T follicular helper cell (primary cell): ENCODE results near the gene ELFN1.

Source experiments
- DNase-seq: peaks from one replicate; pipeline ENCODE4 v3.0.0-alpha.2; 2020; ENCODE audit warnings: low read depth

Gene ELFN1

GRCh38 chr7:1741751-1742554, 71.9 kb downstream of the ELFN1 start:
- no peak for DNase-seq

DNA sequence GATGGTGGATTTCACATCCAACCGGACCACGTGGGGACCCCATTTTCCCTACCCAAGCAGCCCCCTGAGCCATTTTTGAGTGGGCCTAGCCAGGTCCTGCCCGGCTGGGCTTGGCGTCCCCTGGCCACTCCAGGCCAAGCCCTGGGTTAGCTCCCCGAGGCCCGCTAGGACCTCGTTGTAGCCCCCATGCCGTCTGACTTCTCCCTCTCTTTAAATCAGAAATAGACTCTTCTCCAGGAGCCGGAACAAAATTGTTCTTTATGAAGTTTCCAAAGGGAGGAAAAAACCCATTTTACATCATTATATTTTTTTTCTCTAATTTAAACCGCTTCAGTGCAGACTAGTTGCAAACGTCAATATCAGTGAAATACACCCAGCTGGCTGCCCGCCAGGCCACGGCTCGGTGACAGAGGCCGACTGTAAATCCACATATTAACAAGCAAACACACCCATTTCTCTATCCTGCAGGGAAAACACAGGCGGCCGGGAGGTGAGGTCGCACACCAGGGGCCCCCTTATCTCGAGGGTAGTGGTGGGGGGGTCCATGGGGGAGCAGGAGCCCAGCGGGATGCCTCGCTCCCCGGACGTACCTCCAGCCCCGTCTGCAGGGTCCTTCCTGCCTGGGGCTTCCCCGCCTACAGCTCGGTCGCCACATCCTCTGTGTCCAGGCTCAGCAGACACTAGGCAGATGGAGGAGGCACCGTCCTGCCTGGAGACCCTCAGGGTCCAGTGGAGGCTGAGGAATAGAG, 72.7 kb downstream of the ELFN1 start:
- no peak for DNase-seq

- no peak for DNase-seq
Observed at GRCh38 chr7:1743481-1744230, 73.6 kb downstream of the ELFN1 start.

DNA sequence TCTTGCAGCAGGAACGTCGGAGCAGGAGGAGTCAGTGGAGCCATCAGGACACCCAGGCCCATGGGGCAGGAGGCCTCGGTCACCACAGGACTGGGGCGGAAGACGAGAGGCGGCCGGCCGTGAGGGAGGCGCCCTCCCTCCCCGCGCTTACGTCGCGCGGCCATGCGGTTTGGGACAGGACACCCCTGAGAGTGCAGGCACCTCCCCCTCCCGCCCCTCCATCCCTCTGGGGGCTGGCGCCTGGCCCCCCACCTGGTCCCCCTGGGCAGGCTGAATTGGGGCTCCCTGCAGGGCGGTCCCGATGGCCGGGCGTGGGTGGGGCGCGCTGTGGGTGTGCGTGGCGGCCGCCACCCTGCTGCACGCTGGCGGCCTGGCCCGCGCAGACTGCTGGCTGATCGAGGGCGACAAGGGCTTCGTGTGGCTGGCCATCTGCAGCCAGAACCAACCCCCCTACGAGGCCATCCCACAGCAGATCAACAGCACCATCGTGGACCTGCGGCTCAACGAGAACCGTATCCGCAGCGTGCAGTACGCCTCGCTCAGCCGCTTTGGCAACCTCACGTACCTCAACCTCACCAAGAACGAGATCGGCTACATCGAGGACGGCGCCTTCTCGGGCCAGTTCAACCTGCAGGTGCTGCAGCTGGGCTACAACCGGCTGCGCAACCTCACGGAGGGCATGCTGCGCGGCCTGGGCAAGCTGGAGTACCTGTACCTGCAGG, 74.4 kb downstream of the ELFN1 start:
- no peak for DNase-seq

DNA sequence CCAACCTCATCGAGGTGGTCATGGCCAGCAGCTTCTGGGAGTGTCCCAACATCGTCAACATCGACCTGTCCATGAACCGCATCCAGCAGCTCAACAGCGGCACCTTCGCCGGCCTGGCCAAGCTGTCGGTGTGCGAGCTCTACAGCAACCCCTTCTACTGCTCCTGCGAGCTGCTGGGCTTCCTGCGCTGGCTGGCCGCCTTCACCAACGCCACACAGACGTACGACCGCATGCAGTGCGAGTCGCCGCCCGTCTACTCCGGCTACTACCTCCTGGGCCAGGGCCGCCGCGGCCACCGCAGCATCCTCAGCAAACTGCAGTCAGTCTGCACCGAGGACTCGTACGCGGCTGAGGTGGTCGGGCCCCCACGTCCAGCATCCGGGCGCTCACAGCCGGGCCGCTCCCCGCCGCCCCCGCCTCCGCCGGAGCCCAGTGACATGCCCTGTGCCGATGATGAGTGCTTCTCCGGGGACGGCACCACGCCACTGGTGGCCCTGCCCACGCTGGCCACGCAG, 75.0 kb downstream of the ELFN1 start:
- DNase-seq = no peak

DNA sequence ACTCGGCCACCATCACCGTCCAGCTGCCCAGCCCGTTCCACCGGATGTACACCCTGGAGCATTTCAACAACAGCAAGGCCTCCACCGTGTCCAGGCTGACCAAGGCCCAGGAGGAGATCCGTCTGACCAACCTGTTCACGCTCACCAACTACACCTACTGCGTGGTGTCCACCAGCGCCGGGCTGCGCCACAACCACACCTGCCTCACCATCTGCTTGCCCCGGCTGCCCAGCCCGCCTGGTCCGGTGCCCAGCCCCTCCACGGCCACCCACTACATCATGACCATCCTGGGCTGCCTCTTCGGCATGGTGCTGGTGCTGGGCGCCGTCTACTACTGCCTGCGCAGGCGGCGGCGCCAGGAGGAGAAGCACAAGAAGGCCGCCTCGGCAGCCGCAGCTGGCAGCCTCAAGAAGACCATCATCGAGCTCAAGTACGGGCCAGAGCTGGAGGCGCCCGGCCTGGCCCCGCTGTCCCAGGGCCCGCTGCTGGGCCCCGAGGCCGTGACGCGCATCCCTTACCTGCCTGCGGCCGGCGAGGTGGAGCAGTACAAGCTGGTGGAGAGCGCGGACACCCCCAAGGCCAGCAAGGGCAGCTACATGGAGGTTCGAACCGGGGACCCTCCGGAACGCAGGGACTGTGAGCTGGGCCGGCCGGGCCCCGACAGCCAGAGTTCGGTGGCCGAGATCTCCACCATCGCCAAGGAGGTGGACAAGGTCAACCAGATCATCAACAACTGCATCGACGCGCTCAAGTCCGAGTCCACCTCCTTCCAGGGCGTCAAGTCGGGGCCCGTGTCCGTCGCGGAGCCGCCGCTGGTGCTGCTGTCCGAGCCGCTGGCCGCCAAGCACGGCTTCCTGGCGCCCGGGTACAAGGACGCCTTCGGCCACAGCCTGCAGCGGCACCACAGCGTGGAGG, 75.8 kb downstream of the ELFN1 start:
- DNase-seq = no peak

DNA sequence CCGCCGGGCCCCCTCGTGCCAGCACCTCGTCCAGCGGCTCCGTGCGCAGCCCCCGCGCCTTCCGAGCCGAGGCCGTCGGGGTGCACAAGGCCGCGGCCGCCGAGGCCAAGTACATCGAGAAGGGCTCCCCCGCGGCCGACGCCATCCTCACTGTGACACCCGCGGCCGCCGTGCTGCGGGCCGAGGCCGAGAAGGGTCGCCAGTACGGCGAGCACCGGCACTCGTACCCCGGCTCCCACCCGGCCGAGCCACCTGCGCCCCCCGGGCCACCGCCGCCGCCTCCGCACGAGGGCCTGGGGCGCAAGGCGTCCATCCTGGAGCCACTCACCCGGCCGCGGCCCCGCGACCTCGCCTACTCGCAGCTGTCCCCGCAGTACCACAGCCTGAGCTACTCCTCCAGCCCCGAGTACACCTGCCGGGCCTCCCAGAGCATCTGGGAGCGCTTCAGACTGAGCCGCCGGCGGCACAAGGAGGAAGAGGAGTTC, 76.5 kb downstream of the ELFN1 start:
- DNase-seq = no peak

DNA sequence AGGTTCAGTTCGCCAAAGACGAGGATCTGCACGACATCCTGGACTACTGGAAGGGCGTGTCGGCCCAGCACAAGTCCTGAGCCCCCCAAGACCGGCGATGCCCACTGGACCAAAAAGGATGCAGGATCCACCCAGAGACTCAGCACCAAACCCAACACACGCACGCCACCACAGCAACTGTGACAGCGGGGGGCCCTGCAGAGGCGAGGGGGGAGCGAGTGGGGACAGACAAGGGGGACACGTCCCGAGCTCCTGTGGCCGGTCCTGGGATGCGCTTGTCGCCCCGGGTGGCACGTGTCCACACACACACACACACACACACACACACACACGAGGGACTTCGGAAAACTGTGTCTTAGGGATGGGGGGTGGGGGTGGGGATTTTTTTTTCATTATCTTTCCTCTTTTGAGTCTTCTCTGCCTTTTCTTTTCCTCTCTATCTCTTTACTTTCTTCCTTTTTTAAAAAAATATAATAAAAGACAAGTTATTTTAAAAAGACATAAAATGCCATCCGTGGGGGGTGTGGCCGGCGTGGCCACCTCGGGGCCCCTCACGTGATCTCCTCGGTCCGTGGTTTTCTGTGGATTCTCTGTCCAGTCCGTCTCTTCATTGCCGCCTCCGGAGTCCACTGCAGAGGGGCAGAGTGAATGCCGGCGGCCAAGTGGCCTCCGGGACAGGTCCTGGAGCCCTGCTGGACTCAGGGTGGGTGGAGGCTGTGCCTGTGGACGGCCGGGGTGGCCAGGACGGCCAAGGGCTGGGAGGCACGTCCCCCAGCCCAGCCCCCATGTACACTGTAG, 77.1 kb downstream of the ELFN1 start:
- DNase-seq = no peak

DNA sequence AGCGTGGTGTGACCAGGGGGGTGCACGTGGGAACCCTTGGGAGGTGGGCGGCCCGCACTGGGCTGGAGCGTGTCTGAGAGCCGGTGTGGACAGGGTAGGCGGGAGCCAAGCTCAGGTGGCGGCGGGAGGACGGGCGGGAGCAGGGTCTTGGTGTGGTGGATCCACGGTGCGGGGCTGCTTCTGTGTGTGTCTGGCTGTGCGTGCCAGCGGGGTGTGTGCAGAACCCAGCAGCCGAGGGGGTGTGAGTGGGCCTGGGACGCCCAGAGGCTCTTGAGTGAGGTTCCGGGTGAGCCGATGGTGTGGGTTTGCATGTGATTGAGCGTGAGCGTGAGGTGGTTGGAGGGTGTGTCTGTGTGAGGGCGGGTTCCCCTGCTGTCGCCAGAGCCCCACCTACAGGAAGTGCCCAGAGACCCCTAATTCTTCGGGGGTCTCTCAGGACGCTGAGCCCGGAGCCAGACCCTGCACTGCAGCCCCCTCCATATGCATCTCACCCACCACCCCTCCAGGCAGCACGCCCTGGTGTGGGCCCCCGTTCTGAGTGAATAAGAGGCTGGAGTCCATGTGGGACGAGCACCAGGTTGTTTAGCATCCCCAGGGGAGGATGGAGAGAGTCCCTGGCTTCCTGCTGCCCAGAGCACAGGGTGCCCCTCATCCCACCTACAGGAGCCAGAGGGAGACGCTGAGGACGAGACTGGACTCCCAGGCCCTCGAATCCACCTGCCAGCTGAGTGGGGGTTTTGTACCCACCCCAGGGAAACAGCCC, 78.2 kb downstream of the ELFN1 start:
- no peak for DNase-seq

GRCh38 chr7:1748839-1749173, 78.7 kb downstream of the ELFN1 start:
- DNase-seq = no peak

- no peak for DNase-seq
Observed at GRCh38 chr7:1749351-1749863, 79.3 kb downstream of the ELFN1 start.

DNA sequence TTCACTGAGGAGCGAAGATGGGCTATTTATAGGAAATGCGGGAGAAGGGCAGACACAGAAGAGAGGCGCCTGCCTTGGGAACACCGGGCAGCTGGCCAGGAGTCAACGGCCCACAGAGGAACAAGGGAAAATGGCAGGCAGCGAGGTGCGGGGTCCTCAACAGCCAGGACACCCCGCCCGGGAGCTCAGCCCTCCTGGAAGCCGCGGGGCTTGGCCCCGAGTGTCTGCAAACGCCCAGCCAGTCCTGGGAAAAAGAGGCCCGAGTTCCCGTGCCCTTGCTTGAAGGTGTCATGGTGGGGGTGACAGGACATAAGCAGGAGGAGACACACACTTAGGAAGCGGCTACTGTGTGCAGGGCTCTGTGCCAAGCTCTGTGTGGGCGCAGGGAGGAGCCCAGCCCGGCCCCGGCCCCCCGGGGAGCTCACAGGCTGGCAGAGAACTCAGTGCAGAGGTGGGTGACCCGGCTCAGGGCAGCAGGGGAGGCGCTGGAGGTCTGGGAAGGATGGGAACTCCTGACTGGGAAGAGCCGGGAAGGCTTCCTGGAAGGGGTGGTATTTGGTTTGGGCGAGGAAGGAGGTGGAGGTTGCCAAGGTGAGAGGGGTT, 79.9 kb downstream of the ELFN1 start:
- DNase-seq = no peak

DNA sequence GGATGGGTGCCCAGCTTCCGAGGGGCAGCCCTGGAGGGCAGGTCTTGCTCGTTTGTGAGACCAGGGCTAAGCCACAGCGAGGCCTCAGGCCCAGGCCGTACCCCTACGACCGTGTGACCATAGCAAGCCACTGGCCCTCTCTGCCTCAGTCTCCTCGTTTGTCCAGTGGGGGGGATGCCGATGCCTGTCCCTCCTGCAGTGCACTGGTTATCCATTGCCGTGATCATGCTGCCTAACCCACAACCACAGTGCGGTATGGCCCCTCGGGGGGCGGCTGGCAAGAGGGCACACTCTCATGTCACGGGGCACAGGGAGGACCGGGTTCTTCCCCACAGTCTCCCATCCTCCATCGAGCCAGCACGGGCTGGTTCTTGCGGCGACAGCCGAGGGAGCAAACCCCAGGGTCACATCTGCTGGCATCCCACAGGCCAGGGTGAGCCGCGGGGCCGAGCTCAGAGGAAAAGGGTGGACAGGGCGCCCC, 80.5 kb downstream of the ELFN1 start:
- no peak for DNase-seq

GRCh38 chr7:1752111-1752510, 82.0 kb downstream of the ELFN1 start:
- no peak for DNase-seq

GRCh38 chr7:1752771-1753563, 82.9 kb downstream of the ELFN1 start:
- no peak for DNase-seq

GRCh38 chr7:1753564-1753867, 83.4 kb downstream of the ELFN1 start:
- DNase-seq = no peak

GRCh38 chr7:1754345-1754908, 84.3 kb downstream of the ELFN1 start:
- DNase-seq = no peak
